Muscle of leg (tissue), 11 donors: ENCODE measurements around the gene GPC5. TPM values are rescaled to one million over a fixed set of nuclear protein-coding genes. Genes with fewer than 3 reads are reported as not detected.

ENCODE experiments used
- DNase-seq: peaks from one replicate; pipeline ENCODE4 v3.0.0; 2013
- H3K27ac ChIP-seq: one replicate; pipeline ENCODE4 v1.5.1; 2013; ENCODE audit warnings: mild to moderate bottlenecking, low read length, control low read depth
- H3K27me3 ChIP-seq: one replicate; pipeline ENCODE4 v1.6.1; 2013; ENCODE audit warnings: low read length; ENCODE audit not compliant: control insufficient read depth, insufficient read depth
- H3K36me3 ChIP-seq: one replicate; pipeline ENCODE4 v1.6.1; 2013; ENCODE audit warnings: low read length; ENCODE audit not compliant: control insufficient read depth, insufficient read depth
- H3K4me1 ChIP-seq: one replicate; pipeline ENCODE4 v1.6.1; 2013; ENCODE audit warnings: low read length; ENCODE audit not compliant: control insufficient read depth, insufficient read depth
- H3K4me3 ChIP-seq: one replicate; pipeline ENCODE4 v1.5.1; 2013; ENCODE audit warnings: low read length, control low read depth
- H3K9me3 ChIP-seq: replicated peaks from 2 replicates; pipeline ENCODE4 v1.6.1; 2013; ENCODE audit warnings: low read depth, low read length; ENCODE audit not compliant: control insufficient read depth
- WGBS: methylation state at CpG from one replicate; pipeline ENCODE4 v1.1.5; 2013; ENCODE audit warnings: missing lambda C conversion rate; ENCODE audit not compliant: insufficient coverage; 5-methylcytosine and 5-hydroxymethylcytosine counted together
- polyA plus RNA-seq, 8 donors: library from polyadenylated mRNA; unstranded; fragments of 120-200 nt; gene quantifications; one replicate each; pipeline versions ENCODE4 v1.2.1 to v1.2.3, GENCODE V29; 2013; ENCODE audit warnings: inconsistent platforms in 1 of 8, low replicate concordance in 1 of 8; ENCODE audit not compliant: insufficient read length in 8 of 8, insufficient read depth in 1 of 8
- total RNA-seq: library from RNA; stranded (reverse); fragments of 120-200 nt; gene quantifications from one replicate; pipeline ENCODE4 v1.2.4, GENCODE V29; 2013

Gene GPC5
- total and polyA plus RNA-seq, 9 donors = 0.15 to 2.1 (median 0.40) TPM

DNA sequence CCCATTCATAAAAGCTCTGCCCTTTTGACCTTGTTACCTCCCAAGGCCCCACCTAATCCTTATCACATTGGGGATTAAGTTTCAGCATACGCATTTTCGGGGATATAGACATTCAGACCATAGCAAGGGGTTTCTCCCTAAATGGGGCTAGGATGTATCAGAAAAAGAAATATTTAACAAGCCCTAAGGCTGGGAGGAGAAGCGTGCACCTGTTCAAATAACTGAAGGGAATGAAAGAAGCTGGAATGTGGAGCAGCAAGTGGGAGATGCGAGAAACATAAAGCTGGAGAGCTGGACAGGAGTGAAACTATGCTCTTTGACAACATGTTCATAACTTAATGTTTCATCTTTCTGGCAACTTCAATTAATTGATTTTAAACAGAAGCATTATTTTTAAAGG lies 1016.4 kb downstream of the GPC5 start:
- Histone ChIP-seq H3K27me3 (no peaks in the 10 kb centered on the region), H3K4me3 (no peak overlapping the region), H3K4me1 (no peaks in the 10 kb centered on the region), H3K27ac (no peak overlapping the region), H3K36me3 (no peaks in the 10 kb centered on the region), H3K9me3 (no peaks in the 10 kb centered on the region)
- no peak for DNase-seq
- 70% methylated on average over 1 of the region's 4 CpGs for WGBS

GRCh38 chr13:92415781-92416180 lies 1017.4 kb downstream of the GPC5 start:
- Histone ChIP-seq H3K27ac (no peak overlapping the region), H3K9me3 (no peaks in the 10 kb centered on the region), H3K4me3 (no peak overlapping the region), H3K36me3 (no peaks in the 10 kb centered on the region), H3K4me1 (no peaks in the 10 kb centered on the region), H3K27me3 (no peaks in the 10 kb centered on the region)
- no peak for DNase-seq

DNA sequence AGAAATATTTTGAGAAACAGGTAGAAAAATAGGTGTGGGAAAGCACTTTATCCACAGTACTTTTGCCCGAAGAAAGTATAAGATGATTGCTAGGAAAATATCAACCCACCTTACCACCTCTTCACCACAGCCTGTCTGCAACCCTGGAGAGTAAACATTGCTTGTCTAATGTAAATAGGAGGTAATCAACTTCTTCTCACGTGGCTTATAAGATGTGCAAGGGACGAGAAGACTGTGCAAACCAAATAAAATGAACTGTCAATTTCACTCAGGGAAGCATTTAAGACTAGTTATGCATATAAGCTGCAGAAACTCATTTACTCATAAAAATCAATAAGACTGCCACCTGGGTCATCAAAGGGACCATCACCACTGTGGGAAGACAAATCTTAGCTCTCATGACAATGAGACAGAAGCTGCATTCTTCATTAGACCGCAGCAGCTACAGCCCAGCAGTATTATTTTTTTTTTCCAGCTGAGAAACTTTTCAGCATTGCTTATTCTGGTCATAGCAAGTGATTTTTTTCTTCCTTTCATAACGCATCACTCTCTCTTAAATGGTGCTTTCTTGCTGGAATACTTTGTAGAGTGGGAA lies 1020.5 kb downstream of the GPC5 start:
- H3K9me3 ChIP-seq = no peaks in the 10 kb centered on the region
- H3K36me3 ChIP-seq = no peaks in the 10 kb centered on the region
- no peaks in the 10 kb centered on the region for H3K27me3 ChIP-seq
- DNase-seq = no peak
- no peak overlapping the region for H3K27ac ChIP-seq
- no peaks in the 10 kb centered on the region for H3K4me1 ChIP-seq
- H3K4me3 ChIP-seq = no peak overlapping the region
- 60% methylated on average over 1 of the region's 5 CpGs for WGBS

- Histone ChIP-seq H3K27me3 (no peaks in the 10 kb centered on the region), H3K9me3 (no peaks in the 10 kb centered on the region), H3K4me3 (no peak overlapping the region), H3K27ac (no peak overlapping the region), H3K36me3 (no peaks in the 10 kb centered on the region), H3K4me1 (no peaks in the 10 kb centered on the region)
- DNase-seq = no peak
- whole genome bisulfite sequencing = no CpG with 5 or more reads among the region's 2 CpGs
Observed at GRCh38 chr13:92429231-92429630, 1030.8 kb downstream of the GPC5 start.

DNA sequence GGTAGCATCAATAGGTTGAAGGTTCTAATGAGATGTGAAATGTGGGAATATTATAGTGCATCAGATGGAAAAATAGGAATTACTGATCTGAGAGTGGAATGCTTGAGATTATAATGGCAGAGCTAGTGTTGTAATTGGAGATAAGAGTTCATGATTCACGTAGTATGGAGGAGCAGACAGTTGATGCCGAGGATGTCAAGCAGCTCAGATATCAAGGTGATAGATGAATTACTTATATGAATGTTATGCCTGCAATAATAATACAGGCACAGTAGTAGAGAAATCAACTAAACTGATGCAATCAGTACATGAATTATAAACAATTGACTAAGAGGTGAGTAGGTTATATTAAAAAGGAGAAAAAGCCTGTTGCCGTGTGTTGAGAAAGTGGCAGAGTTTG lies 1035.0 kb downstream of the GPC5 start:
- Histone ChIP-seq H3K4me3 (no peak overlapping the region), H3K27me3 (no peaks in the 10 kb centered on the region), H3K9me3 (no peaks in the 10 kb centered on the region), H3K27ac (no peak overlapping the region), H3K36me3 (no peaks in the 10 kb centered on the region), H3K4me1 (no peaks in the 10 kb centered on the region)
- no CpG with 5 or more reads among the region's 3 CpGs for WGBS
- no peak for DNase-seq

DNA sequence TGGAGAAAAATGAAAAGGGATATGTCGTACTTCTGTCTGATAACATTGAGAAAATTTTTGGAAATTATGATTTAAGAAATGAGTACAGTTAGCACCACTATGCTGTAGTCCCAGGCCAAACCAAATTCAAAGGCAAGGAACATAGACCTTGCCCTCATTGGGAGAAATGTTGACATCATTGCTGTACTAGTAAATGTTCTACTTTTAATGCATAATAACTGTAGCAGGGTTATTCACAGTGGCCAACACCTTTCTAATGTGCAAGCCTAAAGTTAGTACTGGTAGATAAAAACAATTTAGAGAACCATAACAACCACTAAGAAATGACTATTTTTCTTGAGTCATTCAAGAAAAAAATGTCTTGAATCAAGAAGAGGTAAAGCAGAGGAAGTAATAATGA lies 1035.5 kb downstream of the GPC5 start:
- H3K9me3 ChIP-seq = no peaks in the 10 kb centered on the region
- WGBS = 83% methylated on average over 1 of the region's 1 CpG
- no peaks in the 10 kb centered on the region for H3K36me3 ChIP-seq
- no peak overlapping the region for H3K27ac ChIP-seq
- H3K27me3 ChIP-seq = no peaks in the 10 kb centered on the region
- DNase-seq = no peak
- no peaks in the 10 kb centered on the region for H3K4me1 ChIP-seq
- H3K4me3 ChIP-seq = no peak overlapping the region

- no CpG with 5 or more reads among the region's 2 CpGs for WGBS
- Histone ChIP-seq H3K9me3 (no peaks in the 10 kb centered on the region), H3K27ac (no peak overlapping the region), H3K27me3 (no peaks in the 10 kb centered on the region), H3K4me1 (no peaks in the 10 kb centered on the region), H3K4me3 (no peak overlapping the region), H3K36me3 (no peaks in the 10 kb centered on the region)
- DNase-seq = no peak
Observed at GRCh38 chr13:92436924-92437323, 1038.5 kb downstream of the GPC5 start.

- DNase-seq = no peak
- no CpG with 5 or more reads among the region's 1 CpG for WGBS
- no peak overlapping the region for H3K27ac ChIP-seq
- no peaks in the 10 kb centered on the region for H3K36me3 ChIP-seq
- H3K27me3 ChIP-seq = no peaks in the 10 kb centered on the region
- no peak overlapping the region for H3K4me3 ChIP-seq
- no peaks in the 10 kb centered on the region for H3K9me3 ChIP-seq
- no peaks in the 10 kb centered on the region for H3K4me1 ChIP-seq
Observed at GRCh38 chr13:92444244-92444643, 1045.8 kb downstream of the GPC5 start.

DNA sequence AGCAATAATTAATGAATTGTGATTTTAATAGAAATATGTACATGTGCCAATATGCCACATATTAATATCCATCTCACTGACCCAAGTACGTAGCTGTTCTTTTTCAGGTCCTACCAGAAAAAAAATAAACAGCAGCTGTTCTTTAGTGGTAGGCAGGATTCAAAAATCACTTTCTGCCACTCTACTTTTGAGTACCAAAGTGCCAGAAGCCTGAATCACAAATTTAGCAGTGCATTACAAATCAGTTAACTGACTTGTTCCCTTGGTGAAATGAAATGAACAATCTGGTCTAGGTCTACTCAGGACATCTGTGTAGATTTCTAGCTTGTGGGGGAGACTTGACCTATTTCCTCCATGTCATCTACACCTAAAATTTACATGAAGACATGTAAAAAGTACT lies 1052.6 kb downstream of the GPC5 start:
- no CpG with 5 or more reads among the region's 1 CpG for WGBS
- H3K9me3 ChIP-seq = no peaks in the 10 kb centered on the region

DNA sequence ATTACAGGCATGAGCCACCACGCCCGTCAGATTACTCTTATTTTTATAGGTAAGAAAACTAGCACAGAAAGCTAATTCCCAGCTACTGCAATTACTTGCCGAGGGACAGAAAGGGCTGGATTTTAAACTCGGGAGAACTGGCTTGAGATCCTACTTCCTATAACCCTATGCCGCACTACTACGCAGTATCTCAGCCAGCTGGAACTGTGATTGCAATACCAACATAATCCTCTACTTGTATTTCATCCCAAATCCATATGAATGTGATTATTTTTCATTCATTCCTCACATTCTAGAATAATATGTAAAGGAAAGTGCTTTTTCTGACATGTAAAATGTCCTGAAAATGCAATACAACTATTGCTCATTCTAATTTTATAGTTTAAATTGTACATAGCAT lies 1054.4 kb downstream of the GPC5 start:
- Histone ChIP-seq H3K9me3 (no peaks in the 10 kb centered on the region), H3K27me3 (no peaks in the 10 kb centered on the region), H3K4me1 (no peaks in the 10 kb centered on the region), H3K36me3 (no peaks in the 10 kb centered on the region), H3K27ac (no peak overlapping the region), H3K4me3 (no peak overlapping the region)
- no CpG with 5 or more reads among the region's 6 CpGs for WGBS
- peak; percentile 6 for DNase-seq

More for the DNA sequence above, 1052.6 kb downstream of the GPC5 start:
- DNase-seq = no peak
- no peaks in the 10 kb centered on the region for H3K4me1 ChIP-seq
- H3K27me3 ChIP-seq = no peaks in the 10 kb centered on the region
- no peak overlapping the region for H3K4me3 ChIP-seq
- H3K27ac ChIP-seq = no peak overlapping the region
- H3K36me3 ChIP-seq = no peaks in the 10 kb centered on the region

GRCh38 chr13:92459306-92459705 lies 1060.9 kb downstream of the GPC5 start:
- Histone ChIP-seq H3K4me3 (no peak overlapping the region), H3K9me3 (no peaks in the 10 kb centered on the region)
- WGBS = no CpG with 5 or more reads among the region's 4 CpGs

More at GRCh38 chr13:92459306-92459705, 1060.9 kb downstream of the GPC5 start:
- Histone ChIP-seq H3K27me3 (no peaks in the 10 kb centered on the region), H3K36me3 (no peaks in the 10 kb centered on the region), H3K27ac (no peak overlapping the region), H3K4me1 (no peaks in the 10 kb centered on the region)
- no peak for DNase-seq
